Lung (tissue), 12 donors: ENCODE results near the gene BMP8B. TPM values are rescaled to one million over a fixed set of nuclear protein-coding genes. Genes with fewer than 3 reads are reported as not detected.
"Not testable (repeated sequence)": the region's sequence is repeated elsewhere in the genome, so short reads cannot be mapped to it uniquely, and the experiment has no call there.

ENCODE experiments used
- ATAC-seq: fragments of 200-7000 bp; cut with Tn5 transposase; one replicate; pipeline ENCODE4 v1.9.1; 2020; ENCODE audit warnings: moderate number of reproducible peaks; ENCODE audit not compliant: insufficient read depth, low FRiP score
- DNase-seq, 3 donors: peaks; one replicate each; pipeline ENCODE4 v3.0.0-alpha.2; 2013 to 2017
- H3K27ac ChIP-seq, 2 donors: one replicate each; pipeline ENCODE4 v1.5.1; 2013; ENCODE audit warnings: mild to moderate bottlenecking in 2 of 2, moderate library complexity in 2 of 2, control low read depth in 1 of 2, inconsistent platforms in 1 of 2, low read depth in 1 of 2, low read length in 1 of 2
- H3K27me3 ChIP-seq, 3 donors: one replicate each; pipeline ENCODE4 v1.5.1; 2013; ENCODE audit warnings: low read length in 2 of 3; ENCODE audit not compliant: control insufficient read depth in 3 of 3, insufficient read depth in 3 of 3
- H3K36me3 ChIP-seq, 4 donors: one replicate each; pipeline ENCODE4 v1.5.1; 2013; ENCODE audit warnings: low read length in 4 of 4, mild to moderate bottlenecking in 1 of 4, moderate library complexity in 1 of 4; ENCODE audit not compliant: control insufficient read depth in 4 of 4, insufficient read depth in 4 of 4
- H3K4me1 ChIP-seq, 5 donors: one replicate each; pipeline ENCODE4 v1.5.1; 2013; ENCODE audit warnings: low read length in 5 of 5, mild to moderate bottlenecking in 2 of 5, moderate library complexity in 1 of 5; ENCODE audit not compliant: control insufficient read depth in 5 of 5, insufficient read depth in 5 of 5
- H3K4me3 ChIP-seq: one replicate; pipeline ENCODE4 v1.5.1; 2013; ENCODE audit warnings: mild to moderate bottlenecking, control low read depth, moderate library complexity
- H3K9ac ChIP-seq, 2 donors: one replicate each; pipeline ENCODE4 v1.5.1; 2013; ENCODE audit warnings: low read length in 2 of 2, control low read depth in 1 of 2; ENCODE audit not compliant: insufficient read depth in 1 of 2
- H3K9me3 ChIP-seq, 4 donors: one replicate each; pipeline ENCODE4 v1.5.1; 2013; ENCODE audit warnings: low read length in 3 of 4, mild to moderate bottlenecking in 1 of 4, moderate library complexity in 1 of 4; ENCODE audit not compliant: control insufficient read depth in 4 of 4, insufficient read depth in 3 of 4
- WGBS, 2 donors: extraction: QIAGEN DNeasy Blood & Tissue Kit; methylation state at CpG; one replicate each; pipeline ENCODE4 v1.1.7; 2013; 5-methylcytosine and 5-hydroxymethylcytosine counted together
- polyA plus RNA-seq, 2 donors: library from polyadenylated mRNA; stranded (reverse); fragments of 200-250 nt; gene quantifications; one replicate each; pipeline ENCODE4 v1.2.1, GENCODE V29; 2013
- total RNA-seq, 2 donors: library from RNA; depleted of rRNA in 1 of 2; stranded (reverse); fragments of >200 nt in 1 of 2; gene quantifications; one replicate each; pipeline ENCODE4 v1.2.1, GENCODE V29; 2014 to 2021
- TF ChIP-seq, protein P1 (sequence below): IDR thresholded peaks from 2 replicates; pipeline ENCODE4 v1.5.1; 2012; ENCODE audit warnings: mild to moderate bottlenecking; ENCODE audit errors: control extremely low read depth, extremely low read depth
- donor health status: control.
- donor health status: control.
- donor health status: Bipolar disorder and iron deficiency.
- donor health status: healthy.
- donor health status: DM: yes; HTN: yes; CAD: no.

BMP8B gene
- total and polyA plus RNA-seq, 4 donors, result 0.63 to 4.9 (median 0.90) TPM

DNA sequence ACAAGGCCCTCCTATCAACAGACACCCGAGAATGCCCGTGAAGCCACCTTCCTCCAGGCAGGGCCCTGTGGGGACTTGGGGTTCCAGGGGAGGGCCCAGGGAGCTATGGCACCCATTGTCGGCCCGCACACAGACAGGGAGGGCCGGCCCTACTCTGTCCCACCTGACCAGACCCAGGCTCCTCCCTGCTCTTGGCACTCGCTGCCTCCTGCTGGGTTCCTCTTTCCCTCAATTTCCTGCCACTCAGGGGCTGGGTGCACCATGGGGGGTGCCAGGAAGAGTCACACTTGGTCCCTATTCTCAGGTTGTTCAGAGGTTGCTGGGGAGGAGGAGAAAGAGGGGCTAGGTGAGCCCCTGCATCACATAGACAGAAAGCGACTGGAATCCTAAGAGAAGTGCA lies 9.5 kb downstream of the BMP8B start:
- Histone ChIP-seq H3K9me3 (no peaks in the 10 kb centered on the region), H3K4me3 (no peak overlapping the region), H3K36me3 (no peaks in the 10 kb centered on the region), H3K27ac (no peak overlapping the region), H3K4me1 (no peaks in the 10 kb centered on the region), H3K9ac (no peak overlapping the region), H3K27me3 (peaks cover 0 to 5% (median 2%) of the 10 kb centered on the region in 3 donors)
- TF ChIP-seq, protein P1, sequence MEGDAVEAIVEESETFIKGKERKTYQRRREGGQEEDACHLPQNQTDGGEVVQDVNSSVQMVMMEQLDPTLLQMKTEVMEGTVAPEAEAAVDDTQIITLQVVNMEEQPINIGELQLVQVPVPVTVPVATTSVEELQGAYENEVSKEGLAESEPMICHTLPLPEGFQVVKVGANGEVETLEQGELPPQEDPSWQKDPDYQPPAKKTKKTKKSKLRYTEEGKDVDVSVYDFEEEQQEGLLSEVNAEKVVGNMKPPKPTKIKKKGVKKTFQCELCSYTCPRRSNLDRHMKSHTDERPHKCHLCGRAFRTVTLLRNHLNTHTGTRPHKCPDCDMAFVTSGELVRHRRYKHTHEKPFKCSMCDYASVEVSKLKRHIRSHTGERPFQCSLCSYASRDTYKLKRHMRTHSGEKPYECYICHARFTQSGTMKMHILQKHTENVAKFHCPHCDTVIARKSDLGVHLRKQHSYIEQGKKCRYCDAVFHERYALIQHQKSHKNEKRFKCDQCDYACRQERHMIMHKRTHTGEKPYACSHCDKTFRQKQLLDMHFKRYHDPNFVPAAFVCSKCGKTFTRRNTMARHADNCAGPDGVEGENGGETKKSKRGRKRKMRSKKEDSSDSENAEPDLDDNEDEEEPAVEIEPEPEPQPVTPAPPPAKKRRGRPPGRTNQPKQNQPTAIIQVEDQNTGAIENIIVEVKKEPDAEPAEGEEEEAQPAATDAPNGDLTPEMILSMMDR, result no peak
- ATAC-seq (no peak), DNase-seq (no peak)
- WGBS, 2 donors, result 51 to 74% methylated on average over 5 to 7 of the region's 7 CpGs

DNA sequence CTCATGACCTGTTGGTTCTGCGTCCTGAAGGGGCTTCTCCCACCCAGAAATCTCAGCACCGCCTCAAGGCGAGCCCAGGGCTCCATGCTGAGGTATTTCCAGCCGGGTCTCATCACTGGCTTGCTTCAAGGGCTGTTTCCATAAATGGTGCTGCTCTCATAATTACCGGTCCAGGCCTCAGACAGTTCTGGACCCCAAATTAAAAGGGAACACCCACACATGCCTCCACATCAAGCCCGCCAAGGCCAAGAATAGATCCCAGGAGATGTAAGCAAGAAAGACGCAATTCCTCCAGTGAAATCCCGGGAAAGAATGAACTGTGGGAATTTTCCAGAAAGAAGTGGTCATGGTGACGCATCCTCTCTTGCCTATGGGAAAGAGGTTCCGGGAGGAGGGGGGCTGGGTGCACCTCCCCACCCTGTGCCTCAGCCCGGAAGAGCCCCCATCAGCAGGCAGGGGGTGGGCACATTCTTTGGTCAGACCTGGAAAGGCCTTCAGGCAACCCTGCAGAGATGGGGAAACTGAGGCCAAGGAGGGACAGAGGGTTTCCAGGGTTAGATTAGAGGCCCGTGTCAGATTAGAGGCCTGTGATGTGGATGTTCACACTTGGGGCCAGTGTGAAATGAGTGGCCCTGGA lies 10.1 kb downstream of the BMP8B start:
- not testable (repeated sequence) for H3K9ac ChIP-seq, H3K27me3 ChIP-seq, H3K27ac ChIP-seq, H3K4me1 ChIP-seq, H3K9me3 ChIP-seq, ATAC-seq, H3K36me3 ChIP-seq, H3K4me3 ChIP-seq
- 90 to 91% methylated on average over 9 to 12 of the region's 12 CpGs for WGBS, 2 donors
- DNase-seq, result peak in 1 of 3 donors; percentile 2

DNA sequence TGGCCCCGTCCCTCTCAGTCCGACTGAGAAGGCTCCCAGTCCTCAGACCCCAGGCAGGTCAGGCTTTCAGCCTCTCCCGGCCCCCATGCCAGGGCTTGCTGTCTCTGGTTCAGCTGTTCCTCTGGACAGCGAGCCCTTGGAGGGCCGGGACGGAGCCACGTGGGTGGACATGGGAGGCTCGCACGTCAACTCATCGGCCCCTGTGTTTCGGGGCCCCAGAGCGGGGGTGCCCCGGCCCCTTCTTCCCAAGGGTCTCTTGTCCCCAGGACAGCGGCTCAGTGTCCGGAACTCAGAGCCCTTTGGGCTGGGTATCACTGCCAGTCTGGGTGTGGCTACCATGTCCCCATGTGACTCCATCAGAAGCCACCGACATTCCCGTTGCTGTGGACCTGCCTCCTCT lies 10.8 kb downstream of the BMP8B start:
- H3K27me3 ChIP-seq, H3K36me3 ChIP-seq, H3K27ac ChIP-seq, H3K4me1 ChIP-seq, DNase-seq, H3K9me3 ChIP-seq, H3K9ac ChIP-seq, H3K4me3 ChIP-seq, ATAC-seq: not testable (repeated sequence)
- 93 to 96% methylated on average over 13 to 17 of the region's 17 CpGs for WGBS, 2 donors

DNA sequence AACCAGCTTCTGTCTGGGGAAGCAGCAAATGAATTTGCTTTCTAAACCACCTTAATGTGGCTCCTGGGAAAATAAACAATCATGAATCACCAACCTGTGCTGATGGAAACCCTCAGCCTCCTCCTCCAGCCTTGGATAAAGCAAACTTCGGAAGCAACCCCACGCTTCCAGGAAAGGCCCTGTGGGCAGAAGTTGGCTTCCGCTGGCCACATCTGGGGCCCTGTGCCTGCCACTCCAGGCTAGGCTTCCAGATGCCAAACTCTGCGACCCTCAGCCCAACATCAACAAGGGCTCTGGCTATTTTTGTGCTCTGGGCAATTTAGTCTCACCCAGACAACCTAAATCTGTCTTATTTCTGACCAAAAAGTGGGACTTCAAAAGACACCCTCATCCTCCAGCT lies 11.4 kb downstream of the BMP8B start:
- peak in 1 of 3 donors; percentile 5 for DNase-seq
- Histone ChIP-seq H3K9me3 (no peaks in the 10 kb centered on the region), H3K9ac (no peak overlapping the region), H3K36me3 (no peaks in the 10 kb centered on the region), H3K4me1 (no peaks in the 10 kb centered on the region), H3K27me3 (peaks cover 0 to 5% (median 0%) of the 10 kb centered on the region in 3 donors), H3K4me3 (no peak overlapping the region), H3K27ac (no peak overlapping the region)
- no peak for ATAC-seq
- TF ChIP-seq, protein P1, result no peak
- 84 to 90% methylated on average over 4 of the region's 4 CpGs for WGBS, 2 donors
